SK-N-SH (cell line): ENCODE data around the gene HOXB9.

Source experiments
- CHD2 ChIP-seq: fragments of 150-350 bp; IDR thresholded peaks from 2 replicates; pipeline ENCODE4 v1.6.1; 2018; ENCODE audit warnings: low read length; ENCODE audit not compliant: partially characterized antibody
- CTCF ChIP-seq: fragments of 200-600 bp; sonication (generic); IDR thresholded peaks from 2 replicates; pipeline ENCODE4 v1.6.1; 2017; ENCODE audit warnings: antibody characterized with exemption, mild to moderate bottlenecking, moderate library complexity
- FOSL2 ChIP-seq: IDR thresholded peaks from 2 replicates; pipeline ENCODE4 v1.4.0; 2012; ENCODE audit warnings: low read depth, mild to moderate bottlenecking, moderate library complexity, borderline replicate concordance
- FOXM1 ChIP-seq: IDR thresholded peaks from 2 replicates; pipeline ENCODE4 v1.4.0; 2012; ENCODE audit warnings: low read depth, mild to moderate bottlenecking
- REST ChIP-seq: IDR thresholded peaks from 2 replicates; pipeline ENCODE4 v1.6.1; 2012; ENCODE audit warnings: mild to moderate bottlenecking, low read depth, low read length, moderate library complexity
- RFX5 ChIP-seq: IDR thresholded peaks from 2 replicates; pipeline ENCODE4 v1.6.1; 2012; ENCODE audit warnings: mild to moderate bottlenecking, improper control_type of control experiment, low read length
- TAF1 ChIP-seq: IDR thresholded peaks from 2 replicates; pipeline ENCODE4 v1.6.1; 2012; ENCODE audit warnings: low read depth, mild to moderate bottlenecking, low read length, moderate library complexity, borderline replicate concordance
- TCF12 ChIP-seq: IDR thresholded peaks from 2 replicates; pipeline ENCODE4 v1.4.0; 2012

GRCh38 chr17:48589831-48590606, 36.1 kb downstream of the HOXB9 start, which contains the start of gene HOXB3:
- TF ChIP-seq TCF12: no peak
- TF ChIP-seq CTCF: no peak
- TF ChIP-seq FOSL2: no peak
- no peak for TF ChIP-seq REST
- TF ChIP-seq FOXM1: no peak
- no peak for TF ChIP-seq CHD2
- no peak for TF ChIP-seq RFX5
- TF ChIP-seq TAF1: no peak
